ENCODE results near the gene COTL1.

COTL1 gene

GRCh38 chr16:84557059-84557458 is 60.8 kb downstream of the COTL1 start:
- no peak overlapping the region for H3K4me3 ChIP-seq (ENCODE audit: low read depth, low read length)
- TF ChIP-seq CTCF (IDR thresholded peaks at IDR 0.05; ENCODE audit: low read depth, low read length), result no peak

- TF ChIP-seq CTCF (IDR thresholded peaks at IDR 0.05; ENCODE audit: low read depth, low read length), result no peak
- H3K4me3 ChIP-seq (ENCODE audit: low read depth, low read length), result no peak overlapping the region
These were observed 62.3 kb downstream of the COTL1 start for GRCh38 chr16:84555418-84556196.

- no peak overlapping the region for H3K4me3 ChIP-seq (ENCODE audit: low read depth, low read length)
- TF ChIP-seq CTCF (IDR thresholded peaks at IDR 0.05; ENCODE audit: low read depth, low read length), result no peak
These were observed 63.1 kb downstream of the COTL1 start for GRCh38 chr16:84554627-84555328.

- H3K4me3 ChIP-seq (ENCODE audit: low read depth, low read length), result no peak overlapping the region
- no peak for TF ChIP-seq CTCF (IDR thresholded peaks at IDR 0.05; ENCODE audit: low read depth, low read length)
These were observed 63.9 kb downstream of the COTL1 start for GRCh38 chr16:84553873-84554399.

- no peak for TF ChIP-seq CTCF (IDR thresholded peaks at IDR 0.05; ENCODE audit: low read depth, low read length)
- no peak overlapping the region for H3K4me3 ChIP-seq (ENCODE audit: low read depth, low read length)
These were observed 65.7 kb downstream of the COTL1 start for GRCh38 chr16:84552135-84552534.

- no peak overlapping the region for H3K4me3 ChIP-seq (ENCODE audit: low read depth, low read length)
- no peak for TF ChIP-seq CTCF (IDR thresholded peaks at IDR 0.05; ENCODE audit: low read depth, low read length)
These were observed 67.8 kb downstream of the COTL1 start for GRCh38 chr16:84550096-84550495.

Measured in WI38 (cell line).